Cardiac fibroblast (primary cell): ENCODE results near the gene ATP11A.
"Not testable (repeated sequence)": the region's sequence is repeated elsewhere in the genome, so short reads cannot be mapped to it uniquely, and the experiment has no call there.

Source experiments
- DNase-seq, 2 donors: peaks; one replicate each; pipeline versions ENCODE4 v3.0.0 to v3.0.0-alpha.2; 2010; ENCODE audit warnings: low read depth in 2 of 2
- H3K4me3 ChIP-seq, 2 donors: replicated peaks in 1 of 2; 1 replicate in 1 of 2; 2 replicates in 1 of 2; pipeline ENCODE4 v1.5.1; 2011; ENCODE audit warnings: low read depth in 2 of 2, low read length in 2 of 2, mild to moderate bottlenecking in 2 of 2, moderate library complexity in 1 of 2
- TF ChIP-seq, protein P1 (sequence below): IDR thresholded peaks from one replicate; pipeline ENCODE4 v1.5.1; 2011; ENCODE audit warnings: low read depth, mild to moderate bottlenecking, low read length, inconsistent platforms

The ATP11A gene

DNA sequence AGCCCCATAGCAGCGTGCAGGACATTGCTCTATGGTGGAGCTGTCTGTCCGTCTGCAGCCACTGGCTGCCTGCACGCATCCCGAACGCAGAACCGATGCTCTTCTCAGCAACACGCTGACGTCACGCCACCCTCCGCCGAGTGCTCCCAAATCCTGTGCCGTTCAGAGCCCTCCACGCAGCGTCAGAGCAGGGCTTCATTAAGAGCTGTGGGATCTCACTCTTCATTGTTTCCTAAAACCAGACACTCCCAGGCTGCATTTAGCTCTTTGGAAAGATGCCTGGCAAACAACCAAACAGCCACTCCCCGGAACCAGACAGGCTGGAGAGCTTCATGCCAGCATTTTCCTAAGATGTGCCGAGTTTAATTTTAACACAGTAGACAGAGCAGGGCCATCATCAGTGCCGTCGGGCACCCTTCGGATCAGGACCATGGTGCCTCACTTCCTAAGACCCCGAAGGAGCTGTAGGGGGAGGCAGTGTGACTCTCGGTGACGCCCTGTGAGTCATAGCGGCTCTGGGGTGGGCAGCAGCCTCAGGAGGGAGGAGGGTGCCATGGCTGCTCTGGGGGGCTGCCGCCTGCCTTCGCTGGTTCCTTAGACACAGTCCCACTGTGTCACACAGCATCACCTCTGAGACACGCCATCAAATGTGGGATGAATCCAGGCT, 147.7 kb downstream of the ATP11A start:
- DNase-seq: peak in 1 of 2 donors; percentile 39
- no peak overlapping the region for H3K4me3 ChIP-seq
- TF ChIP-seq, protein P1, sequence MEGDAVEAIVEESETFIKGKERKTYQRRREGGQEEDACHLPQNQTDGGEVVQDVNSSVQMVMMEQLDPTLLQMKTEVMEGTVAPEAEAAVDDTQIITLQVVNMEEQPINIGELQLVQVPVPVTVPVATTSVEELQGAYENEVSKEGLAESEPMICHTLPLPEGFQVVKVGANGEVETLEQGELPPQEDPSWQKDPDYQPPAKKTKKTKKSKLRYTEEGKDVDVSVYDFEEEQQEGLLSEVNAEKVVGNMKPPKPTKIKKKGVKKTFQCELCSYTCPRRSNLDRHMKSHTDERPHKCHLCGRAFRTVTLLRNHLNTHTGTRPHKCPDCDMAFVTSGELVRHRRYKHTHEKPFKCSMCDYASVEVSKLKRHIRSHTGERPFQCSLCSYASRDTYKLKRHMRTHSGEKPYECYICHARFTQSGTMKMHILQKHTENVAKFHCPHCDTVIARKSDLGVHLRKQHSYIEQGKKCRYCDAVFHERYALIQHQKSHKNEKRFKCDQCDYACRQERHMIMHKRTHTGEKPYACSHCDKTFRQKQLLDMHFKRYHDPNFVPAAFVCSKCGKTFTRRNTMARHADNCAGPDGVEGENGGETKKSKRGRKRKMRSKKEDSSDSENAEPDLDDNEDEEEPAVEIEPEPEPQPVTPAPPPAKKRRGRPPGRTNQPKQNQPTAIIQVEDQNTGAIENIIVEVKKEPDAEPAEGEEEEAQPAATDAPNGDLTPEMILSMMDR: no peak

DNA sequence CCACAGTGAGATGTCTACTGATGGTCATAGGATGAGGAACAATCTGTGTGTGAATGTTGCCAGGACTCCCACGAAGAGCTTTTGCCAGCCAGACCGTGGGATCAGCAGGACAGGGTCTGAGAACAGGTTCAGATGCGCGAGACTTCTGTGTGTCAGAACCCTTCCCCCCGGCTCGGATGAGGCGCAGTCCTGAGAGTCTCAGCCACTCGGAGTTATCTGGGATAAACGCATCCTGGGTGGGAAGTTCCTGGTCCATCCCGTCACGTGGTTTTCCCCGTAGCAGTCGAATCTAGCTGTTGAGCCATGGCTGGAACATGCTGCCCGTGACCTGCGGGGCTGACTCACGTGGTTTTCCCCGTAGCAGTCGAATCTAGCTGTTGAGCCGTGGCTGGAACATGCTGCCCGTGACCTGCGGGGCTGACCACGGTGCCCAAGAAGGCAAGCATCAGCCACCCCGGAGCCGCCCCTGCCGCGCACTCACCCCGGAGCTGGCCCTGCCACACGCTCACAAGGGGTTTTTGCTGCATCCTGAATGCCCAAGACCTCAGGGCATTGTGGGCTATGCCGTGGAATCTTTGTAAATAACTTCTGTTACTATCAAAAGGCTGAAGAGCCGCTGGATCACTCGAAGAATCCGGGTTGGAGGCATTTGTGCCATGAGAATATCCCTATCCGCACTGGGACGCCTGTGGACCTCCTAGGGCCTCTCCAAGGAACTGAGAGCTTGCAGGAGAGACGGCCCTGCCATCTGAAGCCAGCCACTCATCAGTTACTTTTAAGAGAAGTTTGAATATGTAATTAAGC, 148.4 kb downstream of the ATP11A start:
- TF ChIP-seq, protein P1: no peak
- DNase-seq: no peak
- no peak overlapping the region for H3K4me3 ChIP-seq

DNA sequence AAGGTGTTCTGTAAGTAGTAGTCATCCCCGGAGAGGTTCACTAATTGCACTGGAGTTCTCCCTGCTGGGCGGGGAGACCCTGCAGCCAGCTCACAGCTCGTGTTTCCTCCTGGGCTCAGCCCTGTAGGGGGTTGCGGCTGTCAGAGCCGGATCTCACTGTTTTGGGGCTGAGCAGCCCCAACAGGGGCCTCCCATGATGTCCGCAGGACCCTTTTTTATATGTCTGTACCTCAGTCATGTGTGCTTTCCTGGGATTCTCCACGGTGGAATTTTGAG, 148.9 kb downstream of the ATP11A start:
- TF ChIP-seq, protein P1: no peak
- DNase-seq: no peak
- H3K4me3 ChIP-seq: no peak overlapping the region

DNA sequence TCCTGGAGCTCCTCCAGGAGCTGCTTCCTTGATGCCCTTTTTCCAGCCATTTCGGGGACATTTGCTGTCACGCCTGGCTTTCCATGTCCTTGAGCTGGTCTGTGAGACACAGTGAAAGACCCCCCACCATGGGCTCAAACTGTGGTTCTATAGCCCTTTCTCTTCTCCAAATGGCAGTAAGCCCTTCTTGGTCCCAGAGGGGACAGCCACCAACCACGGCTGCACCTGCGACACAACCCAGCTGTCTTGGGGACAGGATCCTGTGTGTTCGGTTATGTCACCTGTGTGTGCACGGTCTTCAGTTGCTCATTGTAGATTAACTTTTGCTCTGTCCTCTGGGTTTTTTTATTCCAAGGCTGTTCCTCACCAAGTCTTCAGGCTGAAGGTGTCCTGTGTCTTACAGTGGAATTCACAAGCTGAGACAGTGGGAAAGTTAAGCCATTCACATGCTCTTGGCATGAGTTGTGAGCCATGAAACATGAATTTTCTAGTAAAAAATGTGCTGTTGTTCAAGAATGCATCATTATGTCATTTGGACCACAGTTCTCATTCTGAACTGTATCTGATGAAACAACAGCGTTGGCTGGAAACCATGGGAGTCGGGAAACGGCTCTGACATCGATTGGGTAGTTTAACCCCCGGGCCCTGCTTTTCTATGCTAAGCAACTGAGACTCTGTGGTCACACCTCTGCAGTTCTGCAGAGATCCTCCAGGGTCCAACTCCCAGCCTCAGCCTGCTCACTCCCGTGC, 149.7 kb downstream of the ATP11A start:
- no peak overlapping the region for H3K4me3 ChIP-seq
- peak; percentile 47 to 60 for DNase-seq
- TF ChIP-seq, protein P1: no peak

DNA sequence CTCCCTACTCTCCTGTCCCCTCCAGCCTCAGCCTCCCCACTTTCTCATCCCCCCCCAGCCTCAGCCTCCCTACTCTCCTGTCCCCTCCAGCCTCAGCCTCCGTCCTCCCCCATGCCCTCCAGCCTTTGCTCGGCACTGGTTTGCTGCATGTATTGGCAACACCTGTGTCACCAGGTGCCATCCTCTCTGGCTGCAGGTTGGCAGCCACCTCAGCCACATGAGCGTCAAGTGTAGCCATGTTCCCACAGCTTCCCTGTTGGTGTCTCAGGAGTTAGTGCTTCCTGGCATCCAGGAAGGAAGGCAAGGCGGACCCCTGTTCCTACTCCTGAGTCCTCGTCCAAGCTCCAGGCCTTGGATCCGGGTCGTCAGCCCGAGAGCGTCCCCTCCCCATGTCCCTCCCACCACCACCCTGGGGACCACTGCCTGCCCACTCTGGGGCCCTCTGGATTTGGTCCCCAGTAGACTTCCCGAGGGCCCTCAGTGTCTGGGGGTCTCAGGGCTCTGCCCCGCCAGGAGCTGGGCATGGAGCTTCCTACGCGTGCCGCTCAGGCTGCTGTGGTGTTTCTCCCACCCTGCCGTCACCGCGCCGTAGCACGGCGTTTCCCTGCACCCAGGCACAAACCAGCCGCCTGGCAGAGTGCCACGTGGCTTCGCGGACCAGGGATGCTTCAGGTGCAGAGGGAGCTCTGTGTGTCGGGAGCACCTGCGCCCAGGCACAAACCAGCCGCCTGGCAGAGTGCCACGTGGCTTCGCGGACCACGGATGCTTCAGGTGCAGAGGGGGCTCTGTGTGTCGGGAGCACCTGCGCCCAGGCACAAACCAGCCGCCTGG, 150.8 kb downstream of the ATP11A start:
- TF ChIP-seq, protein P1: no peak
- H3K4me3 ChIP-seq: no peak overlapping the region
- no peak for DNase-seq

DNA sequence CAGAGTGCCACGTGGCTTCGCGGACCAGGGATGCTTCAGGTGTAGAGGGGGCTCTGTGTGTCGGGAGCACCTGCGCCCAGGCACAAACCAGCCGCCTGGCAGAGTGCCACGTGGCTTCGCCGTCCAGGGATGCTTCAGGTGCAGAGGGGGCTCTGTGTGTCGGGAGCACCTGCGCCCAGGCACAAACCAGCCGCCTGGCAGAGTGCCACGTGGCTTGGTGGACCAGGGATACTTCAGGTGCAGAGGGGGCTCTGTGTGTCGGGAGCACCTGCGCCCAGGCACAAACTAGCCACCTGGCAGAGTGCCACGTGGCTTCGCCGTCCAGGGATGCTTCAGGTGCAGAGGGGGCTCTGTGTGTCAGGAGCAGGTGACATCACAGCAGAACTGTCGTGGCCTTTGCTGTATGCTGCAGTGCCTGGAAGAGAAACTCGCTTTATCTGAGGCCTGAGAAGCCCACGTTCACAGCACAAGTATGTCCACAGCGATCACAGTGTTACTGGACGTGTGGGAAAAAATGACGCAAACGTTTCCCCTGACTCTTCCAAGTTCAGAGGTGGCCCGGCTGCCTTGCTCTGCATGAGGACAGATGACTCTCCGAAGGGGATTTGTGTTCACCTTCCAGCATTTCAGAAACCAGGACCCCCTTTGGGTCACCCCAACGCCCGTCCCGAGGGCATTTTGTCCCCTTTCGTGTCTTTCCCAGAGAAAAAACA, 151.6 kb downstream of the ATP11A start:
- peak; percentile 24 to 27 for DNase-seq
- not testable (repeated sequence) for H3K4me3 ChIP-seq
